ENCODE results near the gene MPRIP.
"Not testable (repeated sequence)": the region's sequence is repeated elsewhere in the genome, so short reads cannot be mapped to it uniquely, and the experiment has no call there.

Gene MPRIP

DNA sequence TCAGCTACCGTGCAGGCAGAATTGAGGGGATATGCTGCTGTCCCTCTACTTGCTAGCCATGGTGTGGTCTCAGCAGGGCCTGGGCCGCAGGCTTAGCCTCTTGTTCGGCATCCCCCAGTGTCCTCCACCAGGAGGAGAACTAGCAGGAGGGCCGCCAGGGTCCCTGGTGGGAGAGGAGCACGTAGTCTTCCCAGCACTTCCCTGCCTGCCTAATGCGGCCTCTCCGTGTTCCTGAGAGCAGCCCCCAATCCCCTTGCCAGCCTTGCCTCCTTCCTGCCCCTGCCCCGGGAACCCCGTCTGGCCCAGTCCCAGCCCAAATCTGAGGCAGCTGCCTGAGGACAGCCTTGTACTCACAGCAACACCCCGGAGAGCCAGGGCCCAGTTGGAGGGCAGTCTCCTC, 125.7 kb downstream of the MPRIP start:
- no peak for DNase-seq (ENCODE audit: low spot score)

DNA sequence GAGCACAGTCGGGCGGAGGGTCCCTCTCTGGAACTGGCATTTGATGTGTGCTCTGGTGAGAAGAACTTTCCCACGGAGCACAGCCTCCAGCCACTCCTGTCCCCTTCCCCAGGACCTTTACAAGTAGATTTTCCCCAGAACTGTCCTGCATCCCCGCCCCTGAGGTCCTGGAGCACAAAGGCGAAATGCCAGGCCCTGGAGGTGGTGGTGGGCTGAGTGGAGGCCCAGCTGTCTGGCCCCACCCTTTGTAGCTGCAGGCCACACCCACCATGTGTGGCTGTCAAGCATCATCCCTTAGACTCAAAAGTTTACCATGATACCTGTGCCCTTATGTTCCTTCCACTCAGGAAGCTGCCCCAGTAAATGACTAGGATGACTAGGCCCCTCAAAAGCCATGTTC, 126.1 kb downstream of the MPRIP start:
- no peak for DNase-seq (ENCODE audit: low spot score)

DNA sequence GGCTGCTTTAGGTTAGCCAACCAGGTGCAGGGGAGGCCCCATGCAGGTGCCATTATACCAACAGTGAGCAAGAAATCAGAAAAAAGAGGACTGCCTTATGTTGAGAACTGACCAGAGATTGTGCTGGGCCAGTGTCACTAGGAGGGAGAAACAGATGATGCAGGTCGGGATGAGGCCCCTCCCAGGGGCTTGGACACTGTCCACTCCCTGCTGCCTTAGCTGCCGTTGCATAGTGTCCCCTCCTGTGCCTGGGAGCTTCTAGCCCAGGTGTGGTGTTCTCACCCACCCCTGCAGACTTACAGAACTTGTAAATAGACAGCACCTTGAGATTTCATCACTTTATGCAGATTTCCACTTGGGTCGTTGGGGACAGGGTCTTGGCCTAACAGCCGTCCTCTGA, 127.1 kb downstream of the MPRIP start:
- no peak for DNase-seq (ENCODE audit: low spot score)

DNA sequence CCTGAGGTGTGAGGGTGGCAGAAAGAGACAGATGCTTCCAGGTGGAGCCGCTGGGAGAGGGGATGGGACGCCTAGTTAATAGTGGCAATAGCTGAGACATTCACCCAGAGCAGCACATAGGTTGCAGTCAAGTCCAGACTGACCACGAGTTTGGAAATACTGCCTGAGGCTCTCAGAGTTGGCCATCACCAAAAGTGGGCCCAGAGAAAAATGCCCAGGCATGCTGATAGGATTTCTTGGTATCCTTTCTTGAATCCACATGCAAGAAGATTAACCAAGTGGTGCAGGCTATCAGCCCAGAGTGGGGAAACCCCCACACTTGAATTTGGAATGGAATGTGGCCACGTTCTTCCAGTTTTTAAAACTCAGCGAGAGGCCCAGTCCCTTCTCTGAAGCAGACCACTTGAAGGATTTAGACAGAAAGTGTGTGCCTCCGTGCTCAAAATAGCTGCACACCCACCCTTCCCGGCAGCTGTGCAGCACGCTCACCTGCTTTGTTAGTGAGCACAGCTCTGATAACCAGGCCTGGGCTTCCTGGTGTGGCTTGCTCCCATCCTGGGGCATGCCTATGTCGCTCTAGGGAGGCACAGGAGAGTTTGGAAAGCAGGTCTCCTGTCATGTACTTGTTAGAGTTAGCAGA, 128.2 kb downstream of the MPRIP start:
- DNase-seq (ENCODE audit: low spot score), result no peak

DNA sequence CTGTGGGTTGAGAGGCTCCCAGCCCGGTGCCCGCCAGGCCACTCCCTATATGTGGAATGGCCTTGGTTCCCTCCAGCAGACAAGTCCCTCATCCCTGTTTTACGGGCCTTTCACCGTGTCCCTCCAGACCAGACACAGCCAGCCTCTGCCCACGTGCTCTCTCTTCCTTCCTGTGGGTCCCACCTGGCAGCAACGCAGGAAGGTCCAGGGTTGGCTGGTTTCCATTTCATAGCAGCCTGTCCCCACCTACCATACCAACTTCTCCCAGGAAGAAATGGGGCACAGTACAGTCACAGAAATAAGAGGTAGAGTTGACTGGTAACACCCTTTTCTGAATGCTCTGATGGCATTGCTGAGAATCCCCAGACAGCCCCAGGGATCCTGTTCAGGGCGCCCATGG, 128.9 kb downstream of the MPRIP start:
- no peak for DNase-seq (ENCODE audit: low spot score)

DNA sequence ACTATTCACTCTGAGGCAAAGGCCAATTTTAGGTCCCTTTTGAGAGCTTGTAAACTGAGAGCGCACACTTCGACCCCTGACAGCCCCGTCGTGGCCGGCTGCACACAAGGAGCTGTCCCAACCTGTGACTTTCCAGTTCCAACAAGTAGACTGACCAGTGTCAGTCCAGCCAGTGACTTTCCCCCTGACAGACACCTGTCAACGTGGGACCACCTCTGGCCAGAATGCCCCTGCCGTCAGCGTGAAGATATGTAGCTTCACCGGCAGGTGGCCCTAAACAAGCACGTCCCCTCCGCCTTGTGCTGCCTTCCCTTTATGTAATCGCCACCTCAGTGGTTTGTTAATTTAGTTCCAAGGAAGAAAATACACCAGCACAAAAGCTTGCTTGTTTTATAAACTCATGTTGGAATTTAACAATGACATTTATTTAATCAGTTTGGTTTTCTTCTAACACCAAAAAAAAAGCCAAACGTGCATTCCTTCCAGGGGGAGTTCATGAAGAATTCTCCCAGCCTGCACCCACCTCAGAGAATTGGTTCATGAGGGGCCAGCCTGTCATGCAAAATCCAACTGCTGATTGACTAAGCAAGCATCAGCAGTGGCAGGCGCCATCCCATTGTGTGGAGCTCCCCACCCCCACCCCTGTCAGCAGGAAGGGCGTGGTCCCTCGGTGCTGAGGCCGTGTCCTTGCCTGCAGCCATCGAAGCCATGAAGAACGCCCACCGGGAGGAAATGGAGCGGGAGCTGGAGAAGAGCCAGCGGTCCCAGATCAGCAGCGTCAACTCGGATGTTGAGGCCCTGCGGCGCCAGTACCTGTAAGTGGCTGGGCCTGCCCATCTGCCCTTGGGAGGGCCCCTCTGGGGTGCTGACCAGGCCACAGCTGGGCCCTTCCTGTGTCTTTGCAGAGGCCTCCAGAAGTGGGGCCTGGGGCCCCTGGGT, 130.0 kb downstream of the MPRIP start:
- DNase-seq (ENCODE audit: low spot score), result no peak

DNA sequence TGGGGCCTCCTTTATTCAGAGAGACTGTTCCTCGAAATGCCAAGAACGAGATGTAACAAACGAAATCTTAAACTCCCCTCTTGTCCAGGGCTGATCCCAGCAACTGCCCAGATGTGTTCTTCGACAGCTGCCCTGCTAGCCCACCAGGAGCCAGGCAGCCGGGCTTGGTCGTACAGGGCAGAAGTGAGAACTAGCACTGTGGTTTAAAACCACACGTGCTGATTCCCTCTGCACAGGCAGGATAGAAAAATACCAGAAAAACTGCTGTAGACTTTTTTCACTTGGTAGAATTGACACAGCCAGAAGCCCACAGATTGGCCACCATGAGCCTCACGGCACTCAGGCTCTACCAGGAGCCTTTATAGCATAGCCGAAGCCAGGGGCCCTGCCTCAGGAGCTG, 130.7 kb downstream of the MPRIP start:
- DNase-seq (ENCODE audit: low spot score), result no peak

DNA sequence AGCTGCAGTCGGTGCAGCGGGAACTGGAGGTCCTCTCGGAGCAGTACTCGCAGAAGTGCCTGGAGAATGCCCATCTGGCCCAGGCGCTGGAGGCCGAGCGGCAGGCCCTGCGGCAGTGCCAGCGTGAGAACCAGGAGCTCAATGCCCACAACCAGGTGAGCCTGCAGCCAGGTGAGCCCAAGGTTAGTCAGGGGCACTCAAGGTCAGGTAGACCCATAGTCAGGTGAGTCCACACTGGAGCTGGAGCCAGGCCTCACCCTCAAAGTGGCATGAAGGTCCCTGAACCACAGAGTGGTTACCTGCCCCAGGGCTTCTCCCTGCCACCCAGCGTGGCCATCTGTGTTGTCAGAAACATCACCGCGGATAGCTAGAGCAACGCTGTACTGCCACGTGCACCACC, 131.7 kb downstream of the MPRIP start:
- no peak for DNase-seq (ENCODE audit: low spot score)

DNA sequence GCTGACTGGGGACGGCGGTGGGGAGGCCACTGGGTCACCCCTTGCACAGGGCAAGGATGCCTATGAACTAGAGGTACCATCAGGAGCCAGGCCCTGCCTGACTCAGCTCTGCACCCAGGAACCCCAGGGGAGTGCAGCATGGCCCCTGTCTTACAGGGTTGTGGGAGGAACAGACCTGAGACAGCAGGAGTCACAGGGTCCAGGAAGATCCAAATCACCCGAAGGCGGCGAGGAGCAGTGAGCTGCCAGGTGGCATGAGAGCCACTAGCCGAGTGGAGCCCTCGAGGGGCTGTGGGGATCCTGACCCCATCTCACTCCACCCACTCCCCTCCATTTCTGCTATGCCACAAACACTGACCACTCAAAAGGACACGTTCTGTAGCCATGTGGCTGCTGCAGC, 133.1 kb downstream of the MPRIP start:
- no peak for DNase-seq (ENCODE audit: low spot score)

DNA sequence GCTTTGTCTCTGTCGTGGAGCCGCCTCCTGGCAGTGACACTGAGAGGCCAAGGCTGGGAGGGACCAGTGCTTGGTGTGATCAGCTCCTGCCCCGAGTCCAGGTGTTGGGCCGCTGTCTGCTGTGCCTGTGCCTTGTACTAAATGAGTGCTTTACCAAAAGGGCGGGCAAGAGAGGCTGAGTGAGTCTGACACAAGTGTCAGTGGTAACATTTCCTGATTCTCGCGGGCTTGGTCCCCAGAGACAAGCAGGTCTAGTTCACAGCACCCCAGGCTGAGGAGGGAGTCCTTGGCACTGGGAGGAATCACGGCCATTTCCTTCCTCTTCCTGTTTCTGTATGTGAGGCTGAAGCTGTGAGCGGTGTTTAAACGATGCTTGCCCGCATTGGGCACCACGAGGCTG, 133.7 kb downstream of the MPRIP start:
- DNase-seq (ENCODE audit: low spot score), result no peak

DNA sequence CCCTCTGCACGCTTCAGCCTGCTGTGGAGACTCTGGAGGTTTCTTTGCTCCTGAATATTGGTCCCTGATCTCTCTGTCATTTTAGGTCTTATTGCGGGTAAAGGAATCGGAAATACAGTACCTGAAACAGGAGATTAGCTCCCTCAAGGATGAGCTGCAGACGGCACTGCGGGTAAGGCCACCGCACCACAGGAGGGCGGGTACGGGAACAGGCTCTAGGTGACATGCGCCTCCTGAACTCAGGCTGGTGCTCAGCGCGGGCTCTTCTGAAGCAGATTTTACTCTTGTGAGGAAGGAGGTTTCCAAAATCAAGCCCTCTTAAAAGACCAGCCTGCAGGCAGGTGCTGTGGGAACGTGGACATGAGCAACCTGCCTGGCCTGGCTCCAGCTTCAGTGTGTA, 134.1 kb downstream of the MPRIP start:
- DNase-seq (ENCODE audit: low spot score), result no peak

DNA sequence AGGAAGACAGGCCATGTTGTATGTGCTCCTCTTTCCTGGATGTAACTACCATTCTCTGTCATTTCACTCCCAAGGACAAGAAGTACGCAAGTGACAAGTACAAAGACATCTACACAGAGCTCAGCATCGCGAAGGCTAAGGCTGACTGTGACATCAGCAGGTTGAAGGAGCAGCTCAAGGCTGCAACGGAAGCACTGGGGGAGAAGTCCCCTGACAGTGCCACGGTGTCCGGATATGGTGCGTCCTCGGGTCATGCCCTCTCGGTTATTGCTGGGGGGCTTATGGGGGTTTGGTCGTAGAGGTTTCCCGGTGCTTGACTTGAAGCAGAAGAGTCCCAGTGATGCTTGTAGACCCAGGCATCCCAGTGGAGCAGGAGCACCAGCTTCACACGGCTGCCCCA, 134.9 kb downstream of the MPRIP start:
- no peak for DNase-seq (ENCODE audit: low spot score)

DNA sequence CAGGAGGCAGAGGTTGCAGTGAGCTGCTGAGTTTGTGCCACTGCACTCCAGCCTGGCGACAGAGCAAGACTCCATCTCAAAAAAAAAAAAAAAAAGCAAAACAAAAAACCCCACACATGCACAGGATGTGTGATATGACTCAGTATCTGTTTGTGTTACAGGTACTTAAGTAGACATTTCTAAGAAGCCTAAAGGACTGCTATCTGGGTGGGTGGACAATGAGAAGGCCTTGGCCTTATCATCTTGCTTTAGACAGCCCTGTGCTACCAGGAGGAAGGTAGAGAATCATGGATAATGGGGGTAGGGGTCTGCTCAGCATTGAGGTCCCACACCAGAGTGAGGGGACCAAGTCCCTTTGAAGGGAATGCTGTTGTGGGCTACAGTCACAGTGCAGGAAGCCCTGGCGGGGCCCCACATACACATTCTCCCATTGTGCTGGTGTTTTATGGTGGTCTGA, 137.1 kb downstream of the MPRIP start:
- DNase-seq (ENCODE audit: low spot score), result no peak

DNA sequence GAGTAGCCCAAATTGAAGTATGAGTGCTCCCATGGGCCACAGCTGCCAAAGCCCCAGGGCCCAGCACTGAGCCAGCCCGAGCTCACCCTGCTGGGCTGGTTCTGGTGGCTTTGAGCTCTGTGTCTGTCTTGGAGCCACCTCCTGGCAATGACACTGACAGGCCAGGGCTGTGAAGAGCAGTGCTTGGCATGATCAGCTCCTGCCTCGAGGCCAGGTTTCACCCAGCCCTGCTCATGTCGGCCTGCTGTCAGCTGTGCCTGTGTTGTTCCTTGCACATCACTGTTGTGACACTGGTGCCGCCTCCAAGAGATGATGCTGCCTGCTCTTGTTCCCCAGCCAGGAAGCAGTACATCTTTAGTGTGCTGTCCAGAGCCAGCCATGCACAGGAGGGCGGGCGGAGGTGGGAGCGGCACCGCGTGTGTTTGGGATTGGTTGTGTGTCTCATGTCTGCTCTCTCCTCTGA, 137.9 kb downstream of the MPRIP start:
- no peak for DNase-seq (ENCODE audit: low spot score)

DNA sequence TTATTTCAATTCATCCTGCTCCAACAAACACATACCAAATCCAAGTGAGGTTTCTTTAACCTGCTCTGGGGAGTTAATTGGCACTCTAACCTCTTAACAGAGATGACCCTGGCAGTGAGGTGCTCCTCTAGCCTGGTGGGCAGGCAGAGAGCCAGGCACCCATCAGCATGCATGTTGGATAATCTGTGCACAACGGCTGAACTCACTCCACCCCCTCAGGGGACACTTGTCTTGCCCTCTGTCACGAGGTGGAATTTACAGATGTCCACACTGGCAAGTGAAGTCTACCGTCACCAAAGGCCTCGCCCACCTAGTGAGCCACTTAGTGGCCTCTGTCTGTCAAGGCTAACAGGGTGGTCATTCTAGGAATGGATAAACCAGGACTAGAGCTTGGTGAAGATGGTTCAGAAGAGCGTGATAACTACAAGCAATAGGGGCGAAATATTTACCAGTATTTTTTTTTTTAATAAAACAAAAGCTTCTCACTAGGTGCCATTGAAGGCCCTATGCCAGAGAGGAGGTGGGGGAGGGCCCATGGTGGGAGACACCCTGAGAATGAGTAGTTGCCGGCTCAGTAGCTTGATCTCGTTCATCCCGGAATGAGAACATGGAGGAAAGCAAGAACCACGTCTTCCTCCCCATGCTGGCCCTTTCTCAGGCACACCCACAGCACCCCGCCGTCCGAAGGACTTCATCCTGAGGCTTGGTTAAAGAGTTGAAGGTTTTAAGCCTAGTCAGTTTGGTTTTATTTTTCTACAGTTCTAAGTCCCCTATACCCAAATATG, 138.7 kb downstream of the MPRIP start:
- no peak for DNase-seq (ENCODE audit: low spot score)

DNA sequence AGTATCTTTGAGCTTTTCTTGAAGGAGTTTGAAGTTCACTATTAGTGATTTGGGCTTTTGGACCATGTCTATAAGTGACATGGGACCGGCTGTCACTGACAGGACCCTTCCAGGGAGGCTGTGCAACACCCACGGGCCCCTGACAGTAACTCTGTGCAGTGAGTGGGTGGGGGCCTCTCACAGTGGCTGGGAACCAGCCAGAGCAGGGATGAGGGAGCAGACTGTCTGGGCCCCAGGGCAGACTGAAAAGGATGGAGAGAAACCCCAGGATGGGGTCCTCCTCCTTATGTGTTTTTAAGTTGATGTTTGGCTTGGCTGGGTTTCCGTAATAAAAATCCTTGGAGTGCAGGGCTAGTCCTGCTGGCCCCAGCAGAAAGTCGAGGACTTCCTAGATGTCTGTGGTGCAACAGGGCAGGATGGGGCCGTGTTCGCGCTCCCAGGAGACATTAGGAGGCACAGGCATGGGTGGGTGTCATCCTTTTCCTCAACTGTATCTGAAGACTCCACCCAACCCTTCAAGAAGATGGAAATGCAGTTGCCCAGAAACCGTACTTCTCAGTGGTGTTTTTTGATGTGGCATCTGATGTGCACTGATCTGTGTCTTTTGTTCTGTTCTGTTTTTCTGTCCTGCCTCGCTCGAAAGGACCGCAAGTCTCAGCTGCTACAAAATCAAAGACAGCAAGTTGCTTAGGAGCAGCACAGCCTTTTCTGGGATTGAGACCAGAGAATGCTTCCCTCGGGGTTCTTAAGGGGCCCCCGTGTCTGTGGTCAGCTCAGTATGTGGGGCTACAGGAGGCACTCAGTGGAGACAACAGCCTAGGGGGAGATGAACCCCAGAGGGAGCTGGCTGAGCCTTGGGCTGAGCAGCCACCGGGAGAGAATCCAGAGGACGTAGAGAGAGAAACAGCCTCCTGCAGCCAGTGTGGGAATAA, 139.7 kb downstream of the MPRIP start:
- DNase-seq (ENCODE audit: low spot score), result no peak

DNA sequence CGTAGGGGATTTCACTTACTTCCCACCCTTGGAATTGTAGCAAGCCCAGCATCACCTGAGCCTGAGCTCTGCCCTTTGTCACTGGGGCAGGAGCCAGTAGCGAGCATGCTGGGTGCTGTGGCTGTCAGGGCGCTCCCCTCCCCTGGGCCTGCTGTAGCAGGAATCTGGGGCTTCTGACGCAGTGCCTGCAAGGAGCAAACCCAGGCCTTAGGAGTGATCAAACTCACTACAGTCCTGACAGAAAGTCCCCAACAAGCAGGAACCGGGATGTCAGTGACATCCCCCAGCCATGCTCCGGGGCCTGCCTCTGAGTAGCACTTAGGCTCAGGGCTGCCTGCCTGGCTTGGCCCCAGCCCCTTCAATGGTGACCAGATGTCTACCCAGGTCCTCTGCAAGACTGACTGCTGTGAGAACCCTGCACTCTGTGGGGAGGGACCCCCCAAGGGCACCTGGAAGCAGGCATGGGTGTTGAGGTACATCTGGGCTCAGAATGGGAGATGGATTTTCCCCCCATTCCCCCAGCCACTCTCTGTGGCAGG, 140.4 kb downstream of the MPRIP start:
- no peak for DNase-seq (ENCODE audit: low spot score)

DNA sequence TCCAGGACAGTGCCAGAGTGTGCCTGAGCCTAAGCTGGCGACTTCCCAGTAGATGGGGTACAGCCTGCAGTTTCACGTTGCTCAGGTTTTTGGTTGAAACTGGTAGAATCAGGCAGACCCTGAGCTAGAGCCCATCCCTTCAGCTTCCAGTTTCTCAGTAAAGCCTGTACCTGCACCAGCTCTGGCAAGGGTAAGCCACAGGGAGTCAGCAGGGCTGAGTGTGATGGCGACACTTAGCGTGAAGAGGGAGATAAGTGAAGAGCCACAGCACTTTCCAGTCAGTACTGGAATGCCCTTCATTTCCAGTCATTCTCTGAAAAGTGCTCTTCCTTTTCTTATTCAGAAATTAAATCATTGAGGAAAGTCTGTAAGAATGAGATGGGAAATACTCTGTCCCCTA, 141.5 kb downstream of the MPRIP start:
- DNase-seq (ENCODE audit: low spot score), result no peak

DNA sequence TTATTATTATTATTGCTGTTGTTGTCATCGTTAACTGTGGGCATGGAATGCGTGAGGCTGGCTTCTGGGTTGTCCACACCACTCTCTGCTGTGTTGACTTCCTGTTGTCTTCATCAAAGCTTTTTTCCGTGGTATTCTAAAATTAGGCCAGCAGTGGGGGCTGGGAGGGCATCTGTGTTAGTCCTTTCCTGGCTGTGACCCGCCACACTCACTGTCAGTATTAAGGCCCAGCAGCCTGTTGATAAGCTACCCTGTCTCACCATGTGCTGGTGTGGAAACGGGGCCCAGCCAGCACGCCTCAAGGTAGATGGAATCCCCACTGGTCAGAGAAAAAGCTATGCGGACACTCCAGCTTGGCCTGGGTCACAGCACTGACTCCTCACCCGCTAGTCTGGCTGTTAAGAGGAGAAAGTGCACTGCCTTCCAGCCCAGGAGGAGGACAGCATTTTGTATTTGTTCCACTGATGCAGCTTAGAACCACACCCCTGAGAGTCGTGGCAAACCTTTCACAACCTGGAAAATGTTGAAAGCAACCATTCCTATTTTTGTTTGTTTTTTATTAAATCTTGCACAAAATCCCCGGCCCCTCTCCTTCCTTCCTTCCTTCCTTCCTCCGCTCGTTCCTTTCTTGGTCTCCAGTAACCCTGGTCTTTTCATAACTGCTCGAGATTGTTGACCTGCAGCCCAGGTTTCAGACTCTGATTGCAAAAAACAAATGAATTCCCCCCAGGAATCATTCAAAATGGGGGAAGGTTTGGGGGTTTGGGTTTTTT, 142.9 kb downstream of the MPRIP start:
- not testable (repeated sequence) for DNase-seq (ENCODE audit: low spot score)

DNA sequence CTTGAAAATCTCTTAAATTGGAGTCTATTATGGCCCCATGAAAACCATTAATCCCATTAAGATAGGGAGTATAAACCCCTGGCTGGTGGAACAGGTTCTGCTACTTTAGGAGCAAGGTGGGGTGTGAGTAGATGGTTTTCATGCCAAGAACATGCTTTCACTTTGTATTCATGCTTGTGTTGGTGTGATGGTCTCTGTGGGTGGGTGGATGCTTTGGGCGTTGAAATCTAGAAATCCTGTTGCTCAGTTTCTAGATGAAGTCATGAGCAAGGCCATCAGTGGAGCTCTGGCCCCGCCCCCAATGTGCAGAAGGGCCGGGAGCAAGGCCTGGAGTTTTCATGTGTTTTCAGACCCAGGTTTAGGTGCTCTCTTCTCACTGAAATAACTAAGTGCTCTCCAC, 143.8 kb downstream of the MPRIP start:
- no peak for DNase-seq (ENCODE audit: low spot score)

All from hepatic stellate cell (primary cell).